GM19395 (cell line): ENCODE data around the gene VTI1A.
"Not testable (repeated sequence)": the region's sequence is repeated elsewhere in the genome, so short reads cannot be mapped to it uniquely, and the experiment has no call there.

Source experiments
- ATAC-seq: cut with Tn5 transposase; IDR thresholded peaks from one replicate; pipeline ENCODE4 v1.9.1; 2021; ENCODE audit warnings: mild to moderate bottlenecking, moderate library complexity; ENCODE audit not compliant: unreplicated experiment

Gene VTI1A

DNA sequence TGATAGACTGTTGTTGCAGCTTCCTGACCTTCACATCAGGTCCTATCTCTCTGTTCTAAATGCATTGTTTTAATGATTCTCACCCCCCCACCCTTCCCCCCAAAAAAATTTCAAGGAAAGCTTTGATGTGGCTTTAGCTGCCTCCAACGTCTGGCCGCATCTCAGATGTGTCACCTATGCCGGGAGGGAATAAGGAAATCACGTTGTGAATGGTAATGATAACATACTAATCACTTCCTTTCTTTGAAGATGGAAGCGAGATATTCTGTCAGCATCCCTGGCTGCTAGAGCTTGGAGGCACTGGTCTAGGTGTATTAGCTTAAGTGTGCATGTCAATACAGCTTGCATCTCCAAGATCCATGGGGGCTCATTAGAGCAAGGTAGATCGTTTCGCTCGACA lies 89.6 kb downstream of the VTI1A start:
- ATAC-seq: no peak

GRCh38 chr10:112538168-112538567 lies 91.2 kb downstream of the VTI1A start:
- no peak for ATAC-seq

GRCh38 chr10:112539340-112539739 lies 92.3 kb downstream of the VTI1A start:
- no peak for ATAC-seq

DNA sequence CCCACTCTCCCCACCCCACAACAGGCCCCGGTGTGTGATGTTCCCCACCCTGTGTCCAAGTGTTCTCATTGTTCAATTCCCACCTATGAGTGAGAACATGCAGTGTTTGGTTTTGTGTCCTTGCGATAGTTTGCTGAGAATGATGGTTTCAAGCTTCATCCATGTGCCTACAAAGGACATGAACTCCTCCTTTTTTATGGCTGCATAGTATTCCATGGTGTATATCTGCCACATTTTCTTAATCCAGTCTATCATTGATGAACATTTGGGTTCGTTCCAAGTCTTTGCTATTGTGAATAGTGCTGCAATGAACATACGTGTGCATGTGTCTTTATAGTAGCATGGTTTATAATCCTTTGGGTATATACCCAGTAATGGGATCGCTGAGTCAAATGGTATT lies 95.8 kb downstream of the VTI1A start:
- ATAC-seq: not testable (repeated sequence)

DNA sequence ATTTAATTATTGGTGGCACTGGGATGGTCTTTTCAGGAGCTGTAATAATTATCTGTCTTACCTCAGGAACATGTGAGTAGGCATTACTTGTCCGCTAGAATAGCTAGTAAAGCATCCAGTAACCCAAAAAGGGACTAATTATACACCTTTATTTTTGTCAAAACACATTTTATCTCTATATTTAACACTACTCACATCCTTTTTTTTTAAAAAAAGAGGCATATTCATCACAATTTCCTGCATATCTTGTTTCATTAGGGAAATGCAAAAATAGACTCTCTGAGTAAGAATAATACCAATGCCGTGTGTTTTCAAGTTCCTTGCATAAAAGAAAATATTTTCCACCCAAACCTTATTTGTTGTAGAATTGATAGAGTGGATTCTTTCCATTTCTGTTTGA lies 99.5 kb downstream of the VTI1A start:
- peak; percentile 75 for ATAC-seq

- ATAC-seq: no peak
Measured at GRCh38 chr10:112548535-112549276, 101.7 kb downstream of the VTI1A start.

GRCh38 chr10:112552593-112553110 lies 105.6 kb downstream of the VTI1A start:
- no peak for ATAC-seq

- no peak for ATAC-seq
Measured at GRCh38 chr10:112553315-112553714, 106.3 kb downstream of the VTI1A start.

DNA sequence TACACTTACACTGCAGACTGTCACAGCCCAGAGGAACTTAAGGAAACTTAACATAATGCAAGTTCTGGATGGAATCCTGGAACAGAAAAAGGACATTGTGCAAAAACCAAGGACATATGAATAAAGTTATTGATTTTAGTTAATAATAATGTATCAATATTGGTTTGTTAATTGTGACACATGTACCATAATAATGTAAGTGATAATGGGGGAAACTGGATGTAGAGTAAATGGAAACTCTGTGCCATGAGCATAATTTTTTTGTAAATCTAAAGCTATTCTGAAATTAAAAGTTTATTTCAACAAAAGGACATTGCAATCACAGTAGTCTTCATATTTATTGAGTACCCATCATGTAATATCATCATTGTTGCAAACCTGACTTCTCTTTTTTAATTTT lies 107.2 kb downstream of the VTI1A start:
- no peak for ATAC-seq

- ATAC-seq: no peak
Measured at GRCh38 chr10:112557197-112557596, 110.2 kb downstream of the VTI1A start.

DNA sequence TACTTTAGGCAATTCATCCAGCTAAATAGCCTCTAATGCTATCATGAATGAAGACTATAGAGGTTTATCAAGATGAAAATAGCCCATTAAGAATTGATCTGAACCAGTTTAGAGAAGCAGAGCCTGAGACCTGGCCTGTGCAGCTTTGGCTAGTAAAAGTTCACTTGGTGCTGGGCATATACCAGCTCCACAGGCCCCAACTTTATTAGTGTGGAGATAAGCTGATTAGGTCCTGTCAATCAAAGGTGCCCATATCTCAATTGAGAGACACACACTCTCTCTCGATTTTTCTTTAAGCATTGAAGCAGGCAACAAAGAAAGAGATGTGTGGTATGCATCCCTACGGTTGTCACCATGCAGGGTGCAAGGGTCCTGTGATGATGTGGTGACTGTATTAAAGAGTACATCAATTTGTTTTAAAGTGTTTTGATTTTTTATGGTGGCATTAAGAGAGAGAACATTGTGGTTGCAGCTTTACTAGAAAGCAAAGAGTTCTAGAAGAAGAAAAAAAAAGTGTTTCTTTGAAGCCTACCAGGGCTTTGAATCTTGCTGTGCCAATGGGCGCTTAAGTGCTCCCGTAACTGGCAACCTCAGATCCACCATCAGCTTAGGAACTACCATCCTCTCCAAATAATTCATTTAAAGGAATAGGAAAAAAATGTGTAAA lies 111.6 kb downstream of the VTI1A start:
- ATAC-seq: no peak

- ATAC-seq: no peak
Measured at GRCh38 chr10:112559349-112559748, 112.3 kb downstream of the VTI1A start.

GRCh38 chr10:112562122-112562521 lies 115.1 kb downstream of the VTI1A start:
- no peak for ATAC-seq

DNA sequence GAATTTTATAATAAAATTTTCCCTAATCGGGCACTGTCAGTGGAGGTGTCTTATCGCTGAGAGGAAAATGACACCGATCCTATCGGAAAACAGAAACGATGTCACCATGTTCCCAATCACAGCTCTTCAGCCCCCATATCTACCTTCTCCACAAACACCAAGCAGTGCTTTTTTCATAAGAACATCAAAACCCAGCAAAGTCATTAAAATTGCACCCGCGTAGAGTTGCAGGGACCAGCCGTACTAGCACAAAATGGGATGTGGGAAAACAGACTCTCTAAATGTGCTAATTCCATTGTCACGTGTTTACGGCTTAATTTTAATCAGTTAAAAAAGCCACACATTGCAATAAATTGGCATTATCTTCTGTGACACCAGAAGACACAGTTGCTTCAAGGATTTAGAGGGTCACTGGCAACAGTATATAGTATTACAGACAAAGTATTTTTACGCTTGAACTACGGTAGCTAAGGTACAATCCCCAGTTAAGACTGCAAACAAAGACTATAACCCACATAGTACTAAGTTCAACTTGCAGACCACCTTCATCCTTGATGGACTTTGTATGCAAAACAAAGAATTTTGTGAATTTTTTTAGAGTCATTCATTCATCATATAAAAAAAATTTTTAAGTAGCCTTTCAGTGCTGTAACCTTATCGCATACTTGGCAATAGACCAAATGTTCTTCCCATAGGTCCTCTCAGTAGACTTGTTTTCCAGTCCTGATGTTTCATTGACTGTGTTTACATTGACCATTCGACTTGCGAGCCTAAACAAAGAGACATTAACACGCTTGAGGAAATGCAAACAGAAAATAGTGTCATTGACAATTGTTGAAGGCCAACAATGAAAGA lies 116.0 kb downstream of the VTI1A start:
- no peak for ATAC-seq

GRCh38 chr10:112564337-112564736 lies 117.3 kb downstream of the VTI1A start:
- no peak for ATAC-seq

- no peak for ATAC-seq
Measured at GRCh38 chr10:112565434-112566053, 118.5 kb downstream of the VTI1A start.

DNA sequence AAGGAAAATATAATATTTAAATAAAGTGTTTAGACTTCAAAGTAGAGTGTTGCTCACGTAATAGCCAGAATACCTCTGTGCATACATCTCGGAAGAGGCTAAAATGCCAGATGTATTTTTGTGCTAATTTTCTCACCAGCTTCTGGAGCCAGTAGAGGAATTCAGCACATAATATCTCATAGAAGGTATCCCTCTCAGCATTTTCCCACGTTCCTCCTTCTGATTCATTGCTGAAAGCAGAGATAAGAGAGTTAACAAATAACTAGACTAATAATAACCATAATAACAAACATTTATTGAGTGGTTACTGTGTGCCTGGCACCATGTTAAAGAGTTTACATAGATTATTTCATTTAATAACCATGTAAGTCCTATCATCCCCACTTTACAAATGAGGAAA lies 123.6 kb downstream of the VTI1A start:
- ATAC-seq: no peak

DNA sequence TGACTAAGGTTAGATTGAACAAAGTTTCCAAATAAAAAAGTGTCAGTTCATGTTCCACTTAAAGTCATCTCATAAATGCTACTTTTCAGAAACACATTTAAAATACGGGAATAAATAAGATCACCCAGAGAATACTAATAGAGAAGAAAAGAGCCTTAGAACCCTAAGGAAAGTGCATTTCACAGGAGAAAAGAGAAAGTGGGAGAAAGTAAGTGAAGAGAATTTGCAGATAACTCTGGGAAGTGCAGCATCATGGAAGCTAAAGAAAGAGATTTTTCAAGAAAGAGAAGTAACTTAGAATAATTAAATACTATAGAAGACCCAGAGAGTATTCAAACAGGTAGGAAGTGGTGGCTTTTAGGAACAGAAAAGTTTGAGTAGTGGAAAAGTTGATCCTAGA lies 132.6 kb downstream of the VTI1A start:
- ATAC-seq: no peak

DNA sequence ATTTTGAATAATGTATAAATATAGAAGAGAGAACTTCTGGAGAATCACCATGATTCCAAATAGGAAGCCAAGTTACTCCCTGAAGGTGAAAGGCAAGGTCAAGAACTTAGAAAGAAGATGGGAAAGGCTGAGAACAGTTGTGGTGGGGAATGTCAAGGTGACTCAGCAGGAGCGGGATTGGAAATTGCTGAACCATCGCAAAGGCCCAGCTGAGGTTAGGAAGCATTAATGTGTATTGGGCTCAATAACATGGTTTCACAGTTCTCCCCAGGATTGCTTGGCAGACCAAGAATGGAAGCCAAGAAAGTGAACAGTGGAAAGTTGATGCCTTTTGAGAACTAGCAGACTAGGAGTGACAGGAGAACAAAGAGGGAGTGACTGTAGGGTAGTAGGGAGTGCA lies 133.3 kb downstream of the VTI1A start:
- ATAC-seq: no peak

DNA sequence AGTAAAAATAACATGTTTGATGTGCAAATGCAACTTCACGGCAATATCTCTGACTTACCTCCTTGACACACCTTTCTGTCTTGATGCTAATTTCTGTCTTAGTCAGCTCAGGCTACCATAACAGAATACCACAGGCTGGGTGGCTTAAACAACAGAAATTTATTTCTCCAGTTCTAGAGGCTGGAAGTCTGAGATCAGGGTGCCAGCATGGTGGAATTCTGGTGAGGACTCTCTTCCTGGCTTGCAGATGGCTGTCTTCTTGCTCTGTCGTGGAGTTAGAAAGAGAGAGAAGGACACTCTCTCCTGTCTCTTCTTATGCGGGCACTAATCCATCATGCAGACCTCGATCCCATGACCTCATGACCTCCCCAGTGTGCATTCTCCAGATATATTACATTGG lies 134.9 kb downstream of the VTI1A start:
- ATAC-seq: no peak
